HG02759 (cell line): ENCODE results near the gene PHF20.
"Not testable (repeated sequence)": the region's sequence is repeated elsewhere in the genome, so short reads cannot be mapped to it uniquely, and the experiment has no call there.

Experiments used
- ATAC-seq: cut with Tn5 transposase; IDR thresholded peaks from one replicate; pipeline ENCODE4 v1.9.1; 2021; ENCODE audit warnings: mild to moderate bottlenecking, moderate library complexity; ENCODE audit not compliant: unreplicated experiment

Gene PHF20

GRCh38 chr20:35831971-35832370 is 60.2 kb downstream of the PHF20 start:
- ATAC-seq: no peak

GRCh38 chr20:35833241-35833640 is 61.4 kb downstream of the PHF20 start:
- ATAC-seq: no peak

- no peak for ATAC-seq
Measured at GRCh38 chr20:35837577-35838195, 65.9 kb downstream of the PHF20 start.

- ATAC-seq: no peak
Measured at GRCh38 chr20:35838205-35838604, 66.4 kb downstream of the PHF20 start.

GRCh38 chr20:35839904-35840303 is 68.1 kb downstream of the PHF20 start:
- ATAC-seq: no peak

GRCh38 chr20:35840421-35840820 is 68.6 kb downstream of the PHF20 start:
- ATAC-seq: no peak

GRCh38 chr20:35842361-35842760 is 70.5 kb downstream of the PHF20 start:
- no peak for ATAC-seq

- not testable (repeated sequence) for ATAC-seq
Measured at GRCh38 chr20:35843894-35844293, 72.1 kb downstream of the PHF20 start.

- ATAC-seq: no peak
Measured at GRCh38 chr20:35845561-35845960, 73.7 kb downstream of the PHF20 start.

- ATAC-seq: no peak
Measured at GRCh38 chr20:35849706-35850105, 77.9 kb downstream of the PHF20 start.

GRCh38 chr20:35851659-35852058 is 79.8 kb downstream of the PHF20 start:
- ATAC-seq: not testable (repeated sequence)

GRCh38 chr20:35854713-35855348 is 83.0 kb downstream of the PHF20 start:
- no peak for ATAC-seq

GRCh38 chr20:35855641-35856040 is 83.8 kb downstream of the PHF20 start:
- not testable (repeated sequence) for ATAC-seq

- no peak for ATAC-seq
Measured at GRCh38 chr20:35856866-35857265, 85.1 kb downstream of the PHF20 start.

GRCh38 chr20:35866418-35867202 is 94.8 kb downstream of the PHF20 start:
- no peak for ATAC-seq

- ATAC-seq: no peak
Measured at GRCh38 chr20:35870541-35871258, 98.9 kb downstream of the PHF20 start.

- no peak for ATAC-seq
Measured at GRCh38 chr20:35871259-35871771, 99.5 kb downstream of the PHF20 start.

- ATAC-seq: no peak
Measured at GRCh38 chr20:35876033-35876320, 104.2 kb downstream of the PHF20 start.

- ATAC-seq: no peak
Measured at GRCh38 chr20:35877611-35878010, 105.8 kb downstream of the PHF20 start.

GRCh38 chr20:35878113-35878625 is 106.4 kb downstream of the PHF20 start:
- ATAC-seq: no peak

GRCh38 chr20:35881676-35882075 is 109.9 kb downstream of the PHF20 start:
- no peak for ATAC-seq
